Suprapubic skin (tissue), 4 donors: ENCODE measurements around the gene CACNA1D. TPM values are rescaled to one million over a fixed set of nuclear protein-coding genes. Genes with fewer than 3 reads are reported as not detected.

Experiments
- DNase-seq, 2 donors: peaks; one replicate each; pipeline ENCODE4 v3.0.0-alpha.2; 2019; ENCODE audit warnings: low spot score in 2 of 2
- H3K27ac ChIP-seq: fragments of 200-600 bp; sonication (generic); one replicate; pipeline ENCODE4 v1.5.1; 2019
- H3K27me3 ChIP-seq: fragments of 200-600 bp; sonication (generic); one replicate; pipeline ENCODE4 v1.5.1; 2019
- H3K36me3 ChIP-seq: fragments of 200-600 bp; sonication (generic); one replicate; pipeline ENCODE4 v1.5.1; 2019
- H3K4me1 ChIP-seq: fragments of 200-600 bp; sonication (generic); one replicate; pipeline ENCODE4 v1.5.1; 2019
- H3K4me3 ChIP-seq: fragments of 200-600 bp; sonication (generic); one replicate; pipeline ENCODE4 v1.5.1; 2019; ENCODE audit warnings: mild to moderate bottlenecking
- H3K9me3 ChIP-seq: fragments of 200-600 bp; sonication (generic); one replicate; pipeline ENCODE4 v1.5.1; 2019
- CTCF ChIP-seq, 2 donors: fragments of 200-600 bp in 1 of 2; fragments of 450-650 bp in 1 of 2; sonication (generic) in 1 of 2; IDR thresholded peaks; one replicate each; pipeline ENCODE4 v1.5.1; 2016 to 2019; ENCODE audit warnings: antibody characterized with exemption in 2 of 2, mild to moderate bottlenecking in 1 of 2, moderate library complexity in 1 of 2
- EP300 ChIP-seq: sonication (generic); formaldehyde crosslinking; IDR thresholded peaks from one replicate; pipeline ENCODE4 v1.6.1; 2017; ENCODE audit warnings: antibody characterized with exemption
- POLR2A ChIP-seq, 2 donors: fragments of 450-650 bp; IDR thresholded peaks; one replicate each; pipeline ENCODE4 v1.6.1; 2017; ENCODE audit warnings: antibody characterized with exemption in 2 of 2, mild to moderate bottlenecking in 2 of 2, moderate library complexity in 2 of 2
- POLR2AphosphoS5 ChIP-seq, 3 donors: sonication (generic); formaldehyde crosslinking; IDR thresholded peaks; one replicate each; pipeline ENCODE4 v1.6.1; 2017; ENCODE audit warnings: antibody characterized with exemption in 3 of 3
- WGBS: methylation state at CpG from one replicate; pipeline ENCODE4 v1.1.5; 2018; 5-methylcytosine and 5-hydroxymethylcytosine counted together
- total RNA-seq, 4 donors: library from RNA; depleted of rRNA; stranded (reverse); fragments of >200 nt; gene quantifications; one replicate each; pipeline ENCODE4 v1.1.0, GENCODE V29; 2016

Gene CACNA1D
- total RNA-seq, 4 donors from 2014 or later, result 1.9 to 28.2 (median 6.3) TPM

- no peaks in the 10 kb centered on the region for H3K27me3 ChIP-seq
- 50% methylated on average over 12 of the region's 12 CpGs for WGBS
- DNase-seq, result no peak
- H3K4me1 ChIP-seq, result peaks cover 8% of the 10 kb centered on the region
- no peak for TF ChIP-seq CTCF (IDR thresholded peaks at IDR 0.05)
- TF ChIP-seq POLR2A (IDR thresholded peaks at IDR 0.05), result no peak
- no peak for TF ChIP-seq EP300
- TF ChIP-seq POLR2AphosphoS5 (IDR thresholded peaks at IDR 0.05), result no peak
- H3K27ac ChIP-seq, result no peak overlapping the region
- H3K9me3 ChIP-seq, result no peaks in the 10 kb centered on the region
- no peak overlapping the region for H3K4me3 ChIP-seq
- H3K36me3 ChIP-seq, result no peaks in the 10 kb centered on the region
Measured at GRCh38 chr3:53795789-53796560, 301.6 kb downstream of the CACNA1D start.

- Histone ChIP-seq H3K9me3 (no peaks in the 10 kb centered on the region), H3K27me3 (no peaks in the 10 kb centered on the region), H3K27ac (no peak overlapping the region), H3K36me3 (no peaks in the 10 kb centered on the region), H3K4me1 (peaks cover 8% of the 10 kb centered on the region), H3K4me3 (no peak overlapping the region)
- no peak for DNase-seq
- WGBS, result 64% methylated on average over 8 of the region's 8 CpGs
- TF ChIP-seq EP300 (no peak), POLR2AphosphoS5 (IDR thresholded peaks at IDR 0.05) (no peak), CTCF (IDR thresholded peaks at IDR 0.05) (no peak), POLR2A (IDR thresholded peaks at IDR 0.05) (no peak)
Measured at GRCh38 chr3:53798144-53798543, 303.7 kb downstream of the CACNA1D start.

- Histone ChIP-seq H3K9me3 (no peaks in the 10 kb centered on the region), H3K4me1 (peaks cover 8% of the 10 kb centered on the region), H3K36me3 (no peaks in the 10 kb centered on the region), H3K4me3 (no peak overlapping the region), H3K27me3 (no peaks in the 10 kb centered on the region), H3K27ac (no peak overlapping the region)
- no peak for TF ChIP-seq POLR2AphosphoS5 (IDR thresholded peaks at IDR 0.05)
- no peak for TF ChIP-seq POLR2A (IDR thresholded peaks at IDR 0.05)
- no peak for TF ChIP-seq CTCF (IDR thresholded peaks at IDR 0.05)
- no peak for TF ChIP-seq EP300
- no peak for DNase-seq
- whole genome bisulfite sequencing, result 98% methylated on average over 4 of the region's 12 CpGs
Measured at GRCh38 chr3:53799338-53799865, 305.0 kb downstream of the CACNA1D start.

- Histone ChIP-seq H3K36me3 (no peaks in the 10 kb centered on the region), H3K4me1 (peaks cover 13% of the 10 kb centered on the region), H3K27me3 (no peaks in the 10 kb centered on the region), H3K4me3 (no peak overlapping the region), H3K9me3 (no peaks in the 10 kb centered on the region), H3K27ac (no peak overlapping the region)
- WGBS, result 73% methylated on average over 11 of the region's 16 CpGs
- DNase-seq, result no peak
- no peak for TF ChIP-seq POLR2A (IDR thresholded peaks at IDR 0.05)
- TF ChIP-seq EP300, result no peak
- no peak for TF ChIP-seq POLR2AphosphoS5 (IDR thresholded peaks at IDR 0.05)
- no peak for TF ChIP-seq CTCF (IDR thresholded peaks at IDR 0.05)
Measured at GRCh38 chr3:53800041-53800906, 305.9 kb downstream of the CACNA1D start.

GRCh38 chr3:53801319-53801718 is 306.9 kb downstream of the CACNA1D start:
- no peak overlapping the region for H3K27ac ChIP-seq
- 100% methylated on average over 8 of the region's 9 CpGs for WGBS
- DNase-seq, result no peak
- no peak overlapping the region for H3K4me3 ChIP-seq
- no peaks in the 10 kb centered on the region for H3K27me3 ChIP-seq
- peaks cover 15% of the 10 kb centered on the region for H3K4me1 ChIP-seq
- H3K36me3 ChIP-seq, result no peaks in the 10 kb centered on the region
- H3K9me3 ChIP-seq, result no peaks in the 10 kb centered on the region
- TF ChIP-seq EP300 (no peak), CTCF (IDR thresholded peaks at IDR 0.05) (no peak), POLR2AphosphoS5 (IDR thresholded peaks at IDR 0.05) (no peak), POLR2A (IDR thresholded peaks at IDR 0.05) (no peak)
